Neural progenitor cell (in vitro differentiated cells): ENCODE results near the gene RABGAP1.

Experiments used
- CTCF ChIP-seq: fragments of 200-600 bp; sonication (generic); IDR thresholded peaks from 2 replicates; pipeline ENCODE4 v1.5.1; 2017; ENCODE audit warnings: antibody characterized with exemption, mild to moderate bottlenecking
- EZH2 ChIP-seq: fragments of 200-600 bp; sonication (generic); IDR thresholded peaks from 2 replicates; pipeline ENCODE4 v1.6.1; 2017; ENCODE audit warnings: antibody characterized with exemption, mild to moderate bottlenecking, moderate library complexity
- EZH2phosphoT487 ChIP-seq: fragments of 200-600 bp; sonication (generic); IDR thresholded peaks from 2 replicates; pipeline ENCODE4 v1.6.1; 2017; ENCODE audit warnings: antibody characterized with exemption

- TF ChIP-seq CTCF (no peak), EZH2 (no peak), EZH2phosphoT487 (no peak)
Measured at GRCh38 chr9:123002754-123003153, 61.9 kb downstream of the RABGAP1 start.
